GM19099 (cell line): ENCODE measurements around the gene TMEM132D.

Experiments
- POLR2A ChIP-seq: IDR thresholded peaks from 3 replicates; pipeline ENCODE4 v1.6.1; 2011; ENCODE audit warnings: low read depth; ENCODE audit not compliant: insufficient read length; ENCODE audit errors: extremely low read depth

TMEM132D gene

DNA sequence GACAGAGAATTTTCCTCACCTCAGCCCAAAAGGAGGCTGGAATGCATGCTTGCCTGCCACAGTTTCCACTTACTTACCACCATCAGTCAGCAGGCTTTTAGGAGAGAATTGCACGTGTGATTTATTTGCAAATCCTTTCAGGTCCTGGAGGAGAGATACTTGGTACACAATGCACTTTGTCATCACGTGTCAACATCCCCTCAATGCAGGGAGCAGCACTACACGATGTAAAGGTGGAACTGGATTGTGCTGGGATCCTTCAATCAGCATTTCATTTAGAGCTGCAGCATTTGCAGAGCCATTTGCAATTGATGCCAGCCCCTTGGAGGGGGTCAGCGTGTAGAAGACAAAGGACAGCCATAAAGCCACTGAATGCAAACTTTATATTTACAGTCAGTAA lies 832.5 kb downstream of the TMEM132D start:
- TF ChIP-seq POLR2A, result no peak

DNA sequence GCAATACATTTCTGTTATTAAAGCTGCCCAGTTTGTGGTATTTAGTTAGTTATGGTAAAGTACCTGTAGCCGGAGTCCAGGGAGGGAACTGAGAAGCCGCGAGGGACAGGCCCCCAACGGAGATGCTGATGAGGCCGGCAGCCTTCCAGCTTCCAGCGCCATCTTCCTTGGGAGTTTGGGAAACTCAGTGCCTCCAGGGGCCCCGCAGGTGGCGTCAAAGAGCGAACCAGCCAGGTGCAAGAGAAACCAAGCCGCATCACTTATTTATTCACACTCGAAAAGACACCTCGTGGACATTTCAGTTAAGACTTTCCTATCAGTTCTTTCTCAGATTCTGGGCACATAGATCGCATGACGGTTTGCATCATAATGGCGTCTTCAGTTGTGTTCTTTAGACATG lies 833.9 kb downstream of the TMEM132D start:
- no peak for TF ChIP-seq POLR2A

DNA sequence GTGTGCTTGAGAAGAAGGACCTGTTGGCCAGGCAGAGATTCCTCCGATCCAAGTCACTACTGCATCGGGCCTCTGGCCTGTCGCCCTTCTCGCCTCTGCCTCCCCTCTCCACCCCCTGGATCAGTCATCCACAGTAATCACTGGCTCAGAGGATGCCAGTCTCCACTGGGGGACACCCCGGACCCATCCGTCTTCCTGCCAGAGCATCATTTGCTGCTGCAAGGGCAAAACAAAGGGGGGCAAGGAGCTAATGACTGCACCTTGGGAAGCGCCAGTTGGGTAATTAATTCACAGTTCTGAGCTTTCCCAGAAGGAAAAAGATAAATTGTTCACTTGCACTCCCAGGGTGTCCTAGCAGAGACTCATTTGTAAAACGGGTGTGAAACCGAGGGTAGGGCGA lies 835.1 kb downstream of the TMEM132D start:
- no peak for TF ChIP-seq POLR2A

DNA sequence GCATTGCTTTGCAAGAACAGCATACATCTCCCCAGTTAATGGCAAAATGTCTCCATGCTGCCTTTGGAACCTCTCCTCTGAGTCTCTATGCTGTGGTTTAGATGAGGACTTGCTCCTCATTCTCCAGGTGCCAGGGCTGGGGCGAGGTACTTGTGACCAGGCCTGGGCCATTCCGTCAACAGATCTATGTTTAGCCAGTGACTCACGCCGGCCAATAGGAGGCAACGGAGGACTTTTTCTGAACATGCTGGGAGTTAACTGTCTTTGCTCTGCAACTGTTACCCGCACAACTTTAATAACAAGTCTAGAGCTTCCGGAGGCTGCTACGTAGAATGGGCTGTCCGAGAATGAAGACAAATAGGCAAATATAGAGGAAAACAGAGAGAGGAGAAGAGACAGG lies 836.3 kb downstream of the TMEM132D start:
- no peak for TF ChIP-seq POLR2A

DNA sequence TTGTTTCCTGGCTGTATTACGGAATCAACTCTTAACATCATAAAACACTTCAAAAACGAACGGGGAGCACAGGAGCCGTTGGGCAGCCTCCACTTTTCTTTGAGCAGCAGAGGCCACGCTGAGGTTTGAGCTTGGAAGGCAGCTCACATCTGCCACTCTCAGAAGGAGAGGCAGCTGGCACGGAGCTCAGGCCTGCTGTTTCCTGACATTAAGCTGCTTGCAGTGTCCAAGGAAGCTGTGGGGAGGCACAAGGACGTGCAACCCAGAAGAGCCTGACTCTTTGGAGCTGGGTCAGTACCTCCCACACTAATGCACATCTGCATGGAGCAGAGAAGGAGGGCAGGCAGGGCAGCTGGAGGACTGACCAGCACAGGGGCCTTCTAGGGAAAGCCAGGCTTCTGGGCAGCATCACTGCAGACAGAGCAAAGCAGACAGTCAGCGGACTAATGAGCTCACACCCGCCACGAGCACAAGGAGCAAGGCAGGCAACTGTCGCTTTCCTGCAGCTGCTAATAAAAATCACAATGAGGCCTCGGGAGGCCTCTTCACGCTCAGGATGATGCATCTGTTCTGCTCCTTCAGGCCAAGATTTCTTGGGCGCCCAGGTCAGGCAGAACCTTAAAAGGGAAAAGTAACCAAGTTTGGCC lies 839.5 kb downstream of the TMEM132D start:
- TF ChIP-seq POLR2A, result no peak

DNA sequence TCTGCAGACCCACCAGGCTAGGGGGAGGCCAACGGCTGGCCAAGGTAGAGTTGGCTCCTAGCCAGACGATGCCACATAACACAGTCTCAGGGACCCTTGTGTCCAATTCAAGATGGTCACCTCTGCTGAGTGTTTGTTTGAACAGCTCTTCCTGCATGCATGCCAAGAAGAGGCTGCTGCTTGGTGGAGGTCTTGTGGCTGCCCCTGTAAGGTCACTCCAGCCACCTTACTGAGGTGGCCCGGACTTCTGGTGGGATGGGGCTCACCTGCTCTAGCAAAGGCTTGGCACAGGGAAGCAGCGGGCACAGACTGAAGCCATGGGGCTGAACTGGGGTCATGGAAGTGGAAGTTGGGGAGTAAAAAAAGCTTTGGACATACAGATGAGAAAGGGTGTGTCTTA lies 840.2 kb downstream of the TMEM132D start:
- no peak for TF ChIP-seq POLR2A

DNA sequence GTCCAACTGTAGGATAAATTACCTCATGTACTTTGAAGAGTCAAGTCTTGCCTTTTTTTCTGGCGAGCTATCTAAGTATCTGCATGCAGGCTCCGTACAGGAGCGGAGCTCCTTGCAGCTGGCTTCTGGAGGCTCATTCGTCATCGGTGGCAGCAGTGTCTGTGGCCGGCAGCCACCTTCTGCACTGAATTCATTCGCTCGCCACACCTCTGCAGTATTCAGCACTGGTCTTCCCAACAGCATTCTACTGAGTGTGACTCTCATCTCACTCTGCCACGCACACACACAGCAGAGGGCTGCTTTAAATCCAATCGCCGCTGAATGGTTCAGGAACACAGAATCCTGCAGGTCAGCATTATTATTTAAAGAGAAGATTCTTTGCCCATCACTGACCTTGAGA lies 850.6 kb downstream of the TMEM132D start:
- no peak for TF ChIP-seq POLR2A

DNA sequence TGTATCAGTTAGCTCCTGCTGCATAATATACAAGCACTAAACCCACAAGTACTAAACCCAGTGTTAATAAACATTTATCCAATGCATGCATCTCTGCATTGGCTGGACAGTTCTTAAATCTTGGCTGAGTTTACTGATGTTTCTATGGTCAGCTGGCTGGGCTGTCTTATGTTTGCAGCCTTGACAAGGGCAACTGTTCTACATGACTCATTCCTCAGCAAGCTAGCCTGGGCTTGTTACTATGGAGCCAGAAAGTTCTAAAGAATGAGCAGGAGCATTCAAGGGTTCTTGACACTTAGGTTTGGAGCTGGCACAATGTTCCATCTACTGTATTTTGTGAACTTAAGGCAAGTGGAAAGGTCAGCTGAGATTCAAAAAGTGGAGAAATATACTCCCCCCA lies 851.5 kb downstream of the TMEM132D start:
- no peak for TF ChIP-seq POLR2A

DNA sequence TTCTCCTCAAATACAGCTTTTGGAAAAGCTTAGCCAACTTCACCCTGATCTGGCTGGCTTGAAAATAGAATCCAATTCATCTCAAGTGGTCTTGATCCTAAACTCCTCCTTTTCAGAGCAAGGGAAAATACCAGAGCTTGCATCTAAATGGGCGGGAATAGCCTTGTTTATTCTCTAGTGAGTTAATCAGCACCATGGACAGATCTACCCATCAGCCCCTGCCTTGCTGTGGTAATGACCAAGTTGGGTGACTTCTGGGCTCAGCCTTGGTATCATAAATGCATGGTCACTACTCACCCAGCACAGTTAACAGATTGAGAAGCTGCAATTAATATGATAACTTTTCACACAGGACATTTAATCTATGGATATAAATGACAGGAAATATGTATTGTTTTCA lies 853.9 kb downstream of the TMEM132D start:
- no peak for TF ChIP-seq POLR2A

DNA sequence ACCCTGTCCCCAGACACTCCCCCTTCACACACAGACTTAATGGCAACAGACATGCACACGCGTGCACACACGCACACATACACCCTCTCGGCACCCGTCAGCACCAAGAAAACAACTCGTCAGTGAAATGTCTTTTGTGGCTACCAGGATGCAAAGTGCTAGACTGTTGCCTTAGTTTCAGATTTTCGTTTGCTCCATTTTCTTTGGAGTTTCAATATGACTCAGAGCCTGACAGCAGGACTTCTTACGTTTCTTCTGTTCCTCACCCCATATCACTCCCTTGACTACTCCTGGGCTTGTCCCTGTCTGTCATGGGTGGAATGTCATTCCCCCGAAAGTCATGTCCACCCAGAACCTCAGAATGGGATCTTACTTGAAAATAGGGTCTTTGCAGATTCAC lies 867.7 kb downstream of the TMEM132D start:
- no peak for TF ChIP-seq POLR2A

DNA sequence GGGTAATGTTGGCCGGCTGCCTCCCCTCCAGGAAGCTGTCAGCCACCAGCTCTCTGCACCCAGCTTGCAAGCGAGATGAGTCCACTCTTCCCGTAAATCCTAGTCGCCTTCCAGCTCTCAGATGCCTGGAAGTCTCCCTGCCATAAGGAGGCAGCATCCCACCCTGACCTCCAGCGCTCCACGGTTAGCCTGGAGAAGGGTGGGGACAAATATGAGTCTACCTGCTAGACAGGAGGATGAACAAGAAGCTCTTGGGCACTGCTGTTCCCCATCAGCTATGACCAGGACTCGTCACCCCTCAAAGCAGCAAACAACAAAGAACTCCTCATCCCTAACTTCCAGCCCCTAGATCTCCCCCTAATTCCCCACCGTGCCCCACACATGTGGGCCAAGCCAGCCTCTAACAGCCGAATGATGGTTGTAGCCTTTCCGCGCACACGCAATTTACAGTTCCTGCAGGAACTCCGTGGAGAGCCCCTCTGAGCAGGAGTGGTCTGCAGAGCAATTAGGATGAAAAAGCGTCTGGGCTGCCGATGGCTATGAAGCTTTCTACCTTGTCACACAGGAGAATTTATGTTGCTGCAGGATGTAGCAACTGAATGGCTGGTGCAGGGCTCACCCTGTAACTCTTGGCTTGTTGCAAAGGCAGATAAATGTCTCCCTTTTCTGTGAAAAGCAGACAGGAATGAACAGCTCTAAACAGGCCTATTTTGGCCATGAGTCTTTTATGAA lies 869.1 kb downstream of the TMEM132D start:
- no peak for TF ChIP-seq POLR2A

DNA sequence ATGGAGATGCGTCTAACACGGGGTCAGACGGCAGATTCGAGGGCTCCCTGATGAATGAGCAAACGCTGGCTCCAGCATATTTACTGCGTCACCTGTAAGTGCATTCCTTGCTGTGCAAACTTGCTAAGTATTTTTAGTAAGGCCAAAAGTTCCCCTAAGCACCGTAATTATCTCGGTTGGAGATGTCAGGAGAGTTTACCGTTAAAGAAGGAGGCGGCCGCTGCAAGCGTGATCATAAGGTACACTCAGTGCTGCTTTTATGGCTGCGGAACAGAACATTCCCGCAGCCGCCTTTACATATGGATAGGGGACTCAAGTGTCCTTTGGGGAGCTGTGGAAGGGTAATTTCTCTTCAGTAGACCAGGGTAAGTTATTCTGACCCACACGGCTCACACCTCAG lies 875.0 kb downstream of the TMEM132D start:
- no peak for TF ChIP-seq POLR2A

DNA sequence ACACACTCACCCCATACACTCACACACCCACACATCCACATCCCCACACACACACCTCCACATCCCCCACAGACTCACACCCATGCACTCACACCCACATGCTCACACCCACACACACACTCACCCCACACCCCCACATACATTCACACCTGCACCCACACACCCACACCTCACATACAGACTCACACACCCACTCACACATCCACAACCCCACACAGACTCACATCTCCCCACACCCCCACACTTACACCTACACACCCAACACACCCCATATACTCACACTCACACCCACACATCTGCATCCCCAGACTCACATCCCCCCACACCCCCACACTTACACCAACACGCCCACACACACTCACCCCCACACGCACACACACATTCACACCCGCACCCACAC lies 878.8 kb downstream of the TMEM132D start:
- no peak for TF ChIP-seq POLR2A
